ENCODE measurements around the gene DNHD1. TPM values are rescaled to one million over a fixed set of nuclear protein-coding genes. Genes with fewer than 3 reads are reported as not detected.
"Not testable (repeated sequence)": the region's sequence is repeated elsewhere in the genome, so short reads cannot be mapped to it uniquely, and the experiment has no call there.

The DNHD1 gene
- total RNA-seq, 3 donors from 2014 or later (not counting 1 experiment from before 2014, with no cell fraction given) = 29.6 to 38.3 (median 31.4) TPM

GRCh38 chr11:6516865-6517264 lies 19.8 kb downstream of the DNHD1 start:
- H3K4me3 Mint-ChIP-seq = no peak overlapping the region
- Histone ChIP-seq H3K36me3 (ENCODE audit: control insufficient read depth, insufficient read depth, low read length) (peaks cover 23% of the 10 kb centered on the region), H3K4me3 (ENCODE audit: low read length) (no peak overlapping the region), H3K27me3 (ENCODE audit: control insufficient read depth, insufficient read depth, low read length) (no peaks in the 10 kb centered on the region), H3K9me3 (ENCODE audit: control insufficient read depth, insufficient read depth, low read length) (no peaks in the 10 kb centered on the region), H3K27ac (ENCODE audit: low read length) (no peak overlapping the region), H3K4me1 (ENCODE audit: control insufficient read depth, insufficient read depth, low read length) (no peaks in the 10 kb centered on the region)
- DNase-seq = no peak
- intact Hi-C loops (cut with micrococcal nuclease) = no loop called here
- H3K36me3 Mint-ChIP-seq = peaks cover 23% of the 10 kb centered on the region
- H3K4me1 Mint-ChIP-seq = no peaks in the 10 kb centered on the region
- H3K27ac Mint-ChIP-seq = no peak overlapping the region
- H3K27me3 Mint-ChIP-seq (ENCODE audit: low read depth in 2 of 2) = no peaks in the 10 kb centered on the region
- H3K9me3 Mint-ChIP-seq = no peaks in the 10 kb centered on the region
- TF ChIP-seq CTCF (IDR thresholded peaks at IDR 0.05) = no peak
- no peak for ATAC-seq

DNA sequence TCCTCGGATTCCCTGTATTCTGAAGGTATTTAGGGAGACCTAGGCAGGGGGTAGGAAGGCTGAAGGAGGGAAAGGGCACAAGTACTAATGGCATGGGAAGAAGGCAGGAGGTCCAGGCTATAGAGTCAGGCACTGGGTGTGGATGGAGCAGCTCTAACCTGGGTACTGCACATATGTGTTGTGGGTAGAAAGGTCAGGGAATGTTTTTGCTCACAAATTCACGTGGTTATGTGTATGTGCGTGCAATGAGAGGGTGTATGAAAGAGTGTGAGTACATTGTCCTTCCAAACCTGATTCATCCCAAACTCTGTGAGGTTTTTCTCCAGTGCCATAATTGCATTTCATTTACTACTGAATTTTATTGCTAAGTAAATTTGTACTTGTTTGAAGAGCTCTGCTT lies 23.2 kb downstream of the DNHD1 start:
- ATAC-seq (no peak), DNase-seq (no peak)
- Histone ChIP-seq H3K36me3 (ENCODE audit: control insufficient read depth, insufficient read depth, low read length) (peaks cover 16% of the 10 kb centered on the region), H3K4me3 (ENCODE audit: low read length) (no peak overlapping the region), H3K4me1 (ENCODE audit: control insufficient read depth, insufficient read depth, low read length) (no peaks in the 10 kb centered on the region), H3K27me3 (ENCODE audit: control insufficient read depth, insufficient read depth, low read length) (no peaks in the 10 kb centered on the region), H3K9me3 (ENCODE audit: control insufficient read depth, insufficient read depth, low read length) (no peaks in the 10 kb centered on the region), H3K27ac (ENCODE audit: low read length) (no peak overlapping the region)
- Mint-ChIP-seq H3K4me3 (no peak overlapping the region), H3K27ac (no peak overlapping the region), H3K4me1 (no peaks in the 10 kb centered on the region), H3K27me3 (ENCODE audit: low read depth in 2 of 2) (no peaks in the 10 kb centered on the region), H3K36me3 (peaks cover 18% of the 10 kb centered on the region), H3K9me3 (no peaks in the 10 kb centered on the region)
- no peak for TF ChIP-seq CTCF (IDR thresholded peaks at IDR 0.05)
- WGBS (ENCODE audit: insufficient coverage) = 97% methylated on average over 3 of the region's 3 CpGs
- intact Hi-C loops (cut with micrococcal nuclease) = no loop called here

DNA sequence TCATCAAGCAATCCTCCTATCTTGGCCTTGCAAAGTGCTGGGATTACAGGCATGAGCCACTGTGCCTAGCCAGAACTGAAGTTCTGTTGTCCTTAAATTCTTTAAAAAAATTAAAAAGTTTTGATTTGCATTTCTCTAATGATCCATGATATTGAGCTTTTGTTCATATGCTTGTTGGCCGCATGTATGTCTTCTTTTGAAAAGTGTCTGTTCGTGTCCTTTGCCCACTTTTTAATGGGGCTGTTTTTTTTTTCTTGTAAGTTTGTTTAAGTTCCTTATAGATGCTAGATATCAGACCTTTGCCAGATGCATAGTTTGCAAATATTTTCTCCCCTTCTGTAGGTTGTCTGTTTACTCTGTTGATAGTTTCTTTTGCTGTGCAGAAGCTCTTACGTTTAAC lies 24.9 kb downstream of the DNHD1 start:
- H3K27ac ChIP-seq (ENCODE audit: low read length); H3K4me3 ChIP-seq (ENCODE audit: low read length); H3K9me3 ChIP-seq (ENCODE audit: control insufficient read depth, insufficient read depth, low read length); H3K27me3 ChIP-seq (ENCODE audit: control insufficient read depth, insufficient read depth, low read length); H3K27ac Mint-ChIP-seq; ATAC-seq; DNase-seq; H3K4me1 ChIP-seq (ENCODE audit: control insufficient read depth, insufficient read depth, low read length); intact Hi-C loops (cut with micrococcal nuclease); H3K4me3 Mint-ChIP-seq; H3K27me3 Mint-ChIP-seq (ENCODE audit: low read depth in 2 of 2); H3K9me3 Mint-ChIP-seq: not testable (repeated sequence)
- WGBS (ENCODE audit: insufficient coverage) = 94% methylated on average over 3 of the region's 3 CpGs
- Mint-ChIP-seq H3K4me1 (peaks cover 9 to 11% of the 10 kb centered on the region in 2 donors), H3K36me3 (peaks cover 13% of the 10 kb centered on the region)
- peaks cover 16% of the 10 kb centered on the region for H3K36me3 ChIP-seq (ENCODE audit: control insufficient read depth, insufficient read depth, low read length)

DNA sequence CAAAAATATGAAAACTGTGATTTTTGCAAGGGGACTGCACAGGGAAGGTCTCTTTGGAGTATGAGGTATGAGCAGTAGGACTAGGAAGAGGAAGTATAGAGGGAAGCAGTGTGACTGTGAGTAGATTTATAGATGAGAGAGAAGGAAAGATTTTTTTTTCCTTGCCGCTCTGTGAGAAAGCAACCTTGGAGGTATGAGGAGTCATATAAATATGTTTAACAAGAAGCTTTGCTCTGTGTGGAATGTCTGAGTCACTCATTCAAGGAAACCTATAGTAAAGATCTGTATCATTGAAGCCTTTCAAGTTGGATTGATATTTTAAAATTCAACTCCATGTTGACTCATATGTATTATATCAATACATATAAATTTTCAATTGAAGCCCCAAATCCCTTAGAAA lies 26.2 kb downstream of the DNHD1 start:
- H3K27ac ChIP-seq (ENCODE audit: low read length) = no peak overlapping the region
- no peaks in the 10 kb centered on the region for H3K9me3 ChIP-seq (ENCODE audit: control insufficient read depth, insufficient read depth, low read length)
- Mint-ChIP-seq H3K27ac (no peak overlapping the region), H3K4me3 (no peak overlapping the region), H3K27me3 (ENCODE audit: low read depth in 2 of 2) (no peaks in the 10 kb centered on the region), H3K9me3 (no peaks in the 10 kb centered on the region), H3K36me3 (peaks cover 12% of the 10 kb centered on the region), H3K4me1 (peaks cover 9 to 12% of the 10 kb centered on the region in 2 donors)
- TF ChIP-seq CTCF (IDR thresholded peaks at IDR 0.05) = no peak
- intact Hi-C loops (cut with micrococcal nuclease) = no loop called here
- no peaks in the 10 kb centered on the region for H3K4me1 ChIP-seq (ENCODE audit: control insufficient read depth, insufficient read depth, low read length)
- 0% methylated on average over 1 of the region's 1 CpG for WGBS (ENCODE audit: insufficient coverage)
- no peak overlapping the region for H3K4me3 ChIP-seq (ENCODE audit: low read length)
- no peak for ATAC-seq
- DNase-seq = no peak
- peaks cover 14% of the 10 kb centered on the region for H3K36me3 ChIP-seq (ENCODE audit: control insufficient read depth, insufficient read depth, low read length)
- no peaks in the 10 kb centered on the region for H3K27me3 ChIP-seq (ENCODE audit: control insufficient read depth, insufficient read depth, low read length)
